IPS-20b (cell line): ENCODE measurements around the gene OLA1.
A peak's percentile ranks its signal among the peaks of the same experiment; 100 is the strongest.

ENCODE experiments used
- H3K27ac ChIP-seq: one replicate; pipeline ENCODE4 v1.5.1; 2013; ENCODE audit warnings: low read length
- H3K27me3 ChIP-seq: 2 replicates; pipeline ENCODE4 v1.6.1; 2013; ENCODE audit warnings: mild to moderate bottlenecking, low read length, inconsistent platforms; ENCODE audit not compliant: insufficient read depth
- H3K36me3 ChIP-seq: 2 replicates; pipeline ENCODE4 v1.6.1; 2013; ENCODE audit warnings: low read depth, mild to moderate bottlenecking, inconsistent platforms, low read length, moderate library complexity; ENCODE audit not compliant: insufficient read depth
- H3K4me1 ChIP-seq: 2 replicates; pipeline ENCODE4 v1.6.1; 2013; ENCODE audit warnings: mild to moderate bottlenecking, control low read depth, inconsistent platforms, low read length, moderate library complexity; ENCODE audit not compliant: insufficient read depth
- H3K4me3 ChIP-seq: 2 replicates; pipeline ENCODE4 v1.5.1; 2013; ENCODE audit warnings: mild to moderate bottlenecking, low read length, inconsistent platforms
- H3K9ac ChIP-seq: 2 replicates; pipeline ENCODE4 v1.6.1; 2013; ENCODE audit warnings: low read depth, mild to moderate bottlenecking, inconsistent platforms, low read length, moderate library complexity
- H3K9me3 ChIP-seq: 2 replicates; pipeline ENCODE4 v1.6.1; 2013; ENCODE audit warnings: mild to moderate bottlenecking, low read depth, low read length, inconsistent platforms; ENCODE audit not compliant: insufficient read depth

OLA1 gene

GRCh38 chr2:174058456-174058855 lies 189.9 kb downstream of the OLA1 start:
- H3K9me3 ChIP-seq, result peaks cover 7% of the 10 kb centered on the region
- H3K9ac ChIP-seq, result no peak overlapping the region
- no peaks in the 10 kb centered on the region for H3K27me3 ChIP-seq
- peaks cover 15% of the 10 kb centered on the region; the same call in 1 of the 2 replicates for H3K4me1 ChIP-seq
- no peak overlapping the region for H3K4me3 ChIP-seq
- H3K36me3 ChIP-seq, result no peaks in the 10 kb centered on the region
- no peak overlapping the region for H3K27ac ChIP-seq

GRCh38 chr2:174058026-174058425 lies 190.3 kb downstream of the OLA1 start:
- H3K27me3 ChIP-seq, result no peaks in the 10 kb centered on the region
- H3K9ac ChIP-seq, result no peak overlapping the region
- H3K36me3 ChIP-seq, result no peaks in the 10 kb centered on the region
- no peak overlapping the region for H3K27ac ChIP-seq
- peaks cover 7% of the 10 kb centered on the region for H3K9me3 ChIP-seq
- H3K4me1 ChIP-seq, result peaks cover 19% of the 10 kb centered on the region; the same call in 1 of the 2 replicates
- no peak overlapping the region for H3K4me3 ChIP-seq

- Histone ChIP-seq H3K9me3 (peaks cover 7% of the 10 kb centered on the region), H3K27ac (no peak overlapping the region), H3K36me3 (no peaks in the 10 kb centered on the region), H3K9ac (no peak overlapping the region), H3K4me3 (no peak overlapping the region), H3K27me3 (no peaks in the 10 kb centered on the region), H3K4me1 (peaks cover 31% of the 10 kb centered on the region)
These were observed 193.4 kb downstream of the OLA1 start for GRCh38 chr2:174054926-174055325.

GRCh38 chr2:174053355-174054151 lies 194.8 kb downstream of the OLA1 start:
- Histone ChIP-seq H3K4me3 (peak overlapping the region; percentile 54), H3K9ac (peak overlapping the region; percentile 14; the same call in 1 of the 2 replicates), H3K4me1 (peaks cover 31% of the 10 kb centered on the region), H3K9me3 (peaks cover 2% of the 10 kb centered on the region), H3K27me3 (no peaks in the 10 kb centered on the region), H3K36me3 (no peaks in the 10 kb centered on the region), H3K27ac (no peak overlapping the region)

- Histone ChIP-seq H3K36me3 (no peaks in the 10 kb centered on the region), H3K27ac (no peak overlapping the region), H3K9ac (no peak overlapping the region; the same call in 1 of the 2 replicates), H3K4me1 (peaks cover 31% of the 10 kb centered on the region), H3K4me3 (no peak overlapping the region), H3K9me3 (no peaks in the 10 kb centered on the region), H3K27me3 (no peaks in the 10 kb centered on the region)
These were observed 195.8 kb downstream of the OLA1 start for GRCh38 chr2:174052584-174052976.

- no peaks in the 10 kb centered on the region for H3K27me3 ChIP-seq
- H3K27ac ChIP-seq, result no peak overlapping the region
- peak overlapping the region; percentile 19; the same call in 1 of the 2 replicates for H3K9ac ChIP-seq
- peaks cover 31% of the 10 kb centered on the region for H3K4me1 ChIP-seq
- no peak overlapping the region for H3K4me3 ChIP-seq
- no peaks in the 10 kb centered on the region for H3K9me3 ChIP-seq
- H3K36me3 ChIP-seq, result no peaks in the 10 kb centered on the region
These were observed 196.4 kb downstream of the OLA1 start for GRCh38 chr2:174051741-174052583.

GRCh38 chr2:174051068-174051467 lies 197.3 kb downstream of the OLA1 start:
- Histone ChIP-seq H3K27ac (no peak overlapping the region), H3K9me3 (no peaks in the 10 kb centered on the region), H3K9ac (peak overlapping the region; percentile 19; the same call in 1 of the 2 replicates), H3K27me3 (no peaks in the 10 kb centered on the region), H3K4me1 (peaks cover 31% of the 10 kb centered on the region), H3K36me3 (no peaks in the 10 kb centered on the region), H3K4me3 (no peak overlapping the region)

GRCh38 chr2:174049895-174050294 lies 198.4 kb downstream of the OLA1 start:
- Histone ChIP-seq H3K4me3 (no peak overlapping the region), H3K27me3 (no peaks in the 10 kb centered on the region), H3K36me3 (no peaks in the 10 kb centered on the region), H3K9ac (no peak overlapping the region), H3K9me3 (no peaks in the 10 kb centered on the region), H3K27ac (no peak overlapping the region), H3K4me1 (peaks cover 31% of the 10 kb centered on the region)

- no peak overlapping the region for H3K27ac ChIP-seq
- H3K27me3 ChIP-seq, result no peaks in the 10 kb centered on the region
- H3K36me3 ChIP-seq, result no peaks in the 10 kb centered on the region
- no peak overlapping the region for H3K4me3 ChIP-seq
- peaks cover 22% of the 10 kb centered on the region for H3K4me1 ChIP-seq
- H3K9ac ChIP-seq, result no peak overlapping the region
- no peaks in the 10 kb centered on the region for H3K9me3 ChIP-seq
These were observed 200.1 kb downstream of the OLA1 start for GRCh38 chr2:174048243-174048642.

- Histone ChIP-seq H3K4me1 (peaks cover 17% of the 10 kb centered on the region), H3K27me3 (no peaks in the 10 kb centered on the region), H3K9me3 (no peaks in the 10 kb centered on the region), H3K4me3 (no peak overlapping the region), H3K36me3 (no peaks in the 10 kb centered on the region), H3K9ac (no peak overlapping the region), H3K27ac (no peak overlapping the region)
These were observed 200.6 kb downstream of the OLA1 start for GRCh38 chr2:174047746-174048145.

GRCh38 chr2:174046172-174046571 lies 202.2 kb downstream of the OLA1 start:
- Histone ChIP-seq H3K9ac (no peak overlapping the region), H3K27me3 (no peaks in the 10 kb centered on the region), H3K4me1 (peaks cover 3% of the 10 kb centered on the region), H3K36me3 (no peaks in the 10 kb centered on the region), H3K4me3 (no peak overlapping the region), H3K9me3 (no peaks in the 10 kb centered on the region), H3K27ac (no peak overlapping the region)
